ENCODE results near the gene RPS6KA5.

The RPS6KA5 gene

GRCh38 chr14:90807060-90807459, 253.4 kb downstream of the RPS6KA5 start:
- no peak for TF ChIP-seq CTCF (IDR thresholded peaks at IDR 0.05)
- no peak overlapping the region for H3K27ac ChIP-seq
- H3K4me3 ChIP-seq (ENCODE audit: low read depth in 1 of 2, low read length in 1 of 2): no peak overlapping the region
- H3K27me3 ChIP-seq: no peaks in the 10 kb centered on the region
- no peaks in the 10 kb centered on the region for H3K36me3 ChIP-seq
- H3K4me1 ChIP-seq (ENCODE audit: control insufficient read depth in 1 of 2, insufficient read depth in 1 of 2, low read depth in 1 of 2, low read length in 1 of 2): peaks cover 25 to 27% of the 10 kb centered on the region in 2 experiments
- H3K9me3 ChIP-seq: no peaks in the 10 kb centered on the region

GRCh38 chr14:90805662-90806540, 254.5 kb downstream of the RPS6KA5 start:
- no peak for TF ChIP-seq CTCF (IDR thresholded peaks at IDR 0.05)
- H3K27me3 ChIP-seq: no peaks in the 10 kb centered on the region
- H3K27ac ChIP-seq: no peak overlapping the region
- H3K36me3 ChIP-seq: no peaks in the 10 kb centered on the region
- H3K4me3 ChIP-seq (ENCODE audit: low read depth in 1 of 2, low read length in 1 of 2): no peak overlapping the region
- no peaks in the 10 kb centered on the region for H3K9me3 ChIP-seq
- H3K4me1 ChIP-seq (ENCODE audit: control insufficient read depth in 1 of 2, insufficient read depth in 1 of 2, low read depth in 1 of 2, low read length in 1 of 2): peaks cover 35 to 36% of the 10 kb centered on the region in 2 experiments

GRCh38 chr14:90805084-90805391, 255.4 kb downstream of the RPS6KA5 start:
- no peak for TF ChIP-seq CTCF (IDR thresholded peaks at IDR 0.05)
- no peaks in the 10 kb centered on the region for H3K36me3 ChIP-seq
- H3K4me1 ChIP-seq (ENCODE audit: control insufficient read depth in 1 of 2, insufficient read depth in 1 of 2, low read depth in 1 of 2, low read length in 1 of 2): peaks cover 35 to 36% of the 10 kb centered on the region in 2 experiments
- H3K9me3 ChIP-seq: no peaks in the 10 kb centered on the region
- no peaks in the 10 kb centered on the region for H3K27me3 ChIP-seq
- no peak overlapping the region for H3K4me3 ChIP-seq (ENCODE audit: low read depth in 1 of 2, low read length in 1 of 2)
- H3K27ac ChIP-seq: no peak overlapping the region

GRCh38 chr14:90804292-90805083, 256.0 kb downstream of the RPS6KA5 start:
- H3K27ac ChIP-seq: no peak overlapping the region
- no peak overlapping the region for H3K4me3 ChIP-seq (ENCODE audit: low read depth in 1 of 2, low read length in 1 of 2)
- H3K9me3 ChIP-seq: no peaks in the 10 kb centered on the region
- H3K36me3 ChIP-seq: no peaks in the 10 kb centered on the region
- no peak for TF ChIP-seq CTCF (IDR thresholded peaks at IDR 0.05)
- H3K27me3 ChIP-seq: no peaks in the 10 kb centered on the region
- H3K4me1 ChIP-seq (ENCODE audit: control insufficient read depth in 1 of 2, insufficient read depth in 1 of 2, low read depth in 1 of 2, low read length in 1 of 2): peaks cover 35 to 36% of the 10 kb centered on the region in 2 experiments

GRCh38 chr14:90803249-90803648, 257.2 kb downstream of the RPS6KA5 start:
- Histone ChIP-seq H3K36me3 (no peaks in the 10 kb centered on the region), H3K27ac (peak overlapping the region; percentile 37), H3K4me1 (ENCODE audit: control insufficient read depth in 1 of 2, insufficient read depth in 1 of 2, low read depth in 1 of 2, low read length in 1 of 2) (peaks cover 35 to 36% of the 10 kb centered on the region in 2 experiments), H3K4me3 (ENCODE audit: low read depth in 1 of 2, low read length in 1 of 2) (no peak overlapping the region), H3K9me3 (no peaks in the 10 kb centered on the region), H3K27me3 (no peaks in the 10 kb centered on the region)
- TF ChIP-seq CTCF (IDR thresholded peaks at IDR 0.05): no peak

Measured in neutrophil (primary cell).